Astrocyte (in vitro differentiated cells and primary cell): ENCODE measurements around the gene RELN. TPM values are rescaled to one million over a fixed set of nuclear protein-coding genes. Genes with fewer than 3 reads are reported as not detected.

Experiments
- DNase-seq: peaks from one replicate; pipeline ENCODE4 v3.0.0-alpha.2; 2010; ENCODE audit warnings: low read depth
- FAIRE-seq: peaks from 2 replicates; lab custom pipeline; 2011; peaks lifted over from hg19 to GRCh38; lab: Jason Lieb, UNC
- H2AFZ ChIP-seq: 2 replicates; pipeline ENCODE4 v1.6.0; 2012; ENCODE audit warnings: low read depth, low read length, inconsistent platforms
- H3K27ac ChIP-seq: 2 replicates; pipeline ENCODE4 v1.5.1; 2011; ENCODE audit warnings: low read depth, low read length, inconsistent platforms
- H3K27me3 ChIP-seq: 2 replicates; pipeline ENCODE4 v1.6.0; 2011; ENCODE audit warnings: low read length, inconsistent platforms; ENCODE audit not compliant: insufficient read depth
- H3K36me3 ChIP-seq: 2 replicates; pipeline ENCODE4 v1.5.1; 2011; ENCODE audit warnings: low read length, inconsistent platforms; ENCODE audit not compliant: insufficient read depth
- H3K4me1 ChIP-seq: 2 replicates; pipeline ENCODE4 v1.5.1; 2011; ENCODE audit warnings: low read length, inconsistent platforms; ENCODE audit not compliant: insufficient read depth
- H3K4me2 ChIP-seq: 2 replicates; pipeline ENCODE4 v1.6.0; 2012; ENCODE audit warnings: low read length, inconsistent platforms
- H3K4me3 ChIP-seq: 2 replicates; pipeline ENCODE4 v1.5.1; 2011; ENCODE audit warnings: low read depth, mild to moderate bottlenecking, low read length, inconsistent platforms; ENCODE audit not compliant: insufficient read depth
- H3K79me2 ChIP-seq: 2 replicates; pipeline ENCODE4 v1.6.0; 2012; ENCODE audit warnings: mild to moderate bottlenecking, low read length, inconsistent platforms; ENCODE audit not compliant: insufficient read depth
- H3K9ac ChIP-seq: 2 replicates; pipeline ENCODE4 v1.6.0; 2012; ENCODE audit warnings: mild to moderate bottlenecking, low read length, inconsistent platforms
- H3K9me3 ChIP-seq: 2 replicates; pipeline ENCODE4 v1.5.1; 2012; ENCODE audit warnings: low read depth, mild to moderate bottlenecking, low read length, inconsistent platforms; ENCODE audit not compliant: insufficient read depth
- H4K20me1 ChIP-seq: 2 replicates; pipeline ENCODE4 v1.6.0; 2012; ENCODE audit warnings: low read length, inconsistent platforms; ENCODE audit not compliant: insufficient read depth
- H3K27ac Mint-ChIP-seq: one replicate; pipeline ENCODE4 v1.8.0; 2021; ENCODE audit warnings: mild to moderate bottlenecking, mixed read lengths; ENCODE audit not compliant: unreplicated experiment
- H3K27me3 Mint-ChIP-seq: one replicate; pipeline ENCODE4 v1.8.0; 2021; ENCODE audit warnings: low read depth, mixed read lengths; ENCODE audit not compliant: unreplicated experiment
- H3K36me3 Mint-ChIP-seq: one replicate; pipeline ENCODE4 v1.8.0; 2021; ENCODE audit warnings: low read depth, mixed read lengths; ENCODE audit not compliant: unreplicated experiment
- H3K4me1 Mint-ChIP-seq: one replicate; pipeline ENCODE4 v1.8.0; 2021; ENCODE audit warnings: low read depth, mixed read lengths; ENCODE audit not compliant: unreplicated experiment
- H3K4me3 Mint-ChIP-seq: one replicate; pipeline ENCODE4 v1.8.0; 2021; ENCODE audit warnings: mild to moderate bottlenecking, moderate library complexity, mixed read lengths; ENCODE audit not compliant: unreplicated experiment
- H3K9me3 Mint-ChIP-seq: one replicate; pipeline ENCODE4 v1.8.0; 2021; ENCODE audit warnings: mild to moderate bottlenecking, mixed read lengths; ENCODE audit not compliant: unreplicated experiment
- CTCF ChIP-seq: IDR thresholded peaks from 2 replicates; pipeline ENCODE4 v1.5.1; 2011; ENCODE audit warnings: low read depth, mild to moderate bottlenecking, inconsistent platforms, low read length, moderate library complexity; ENCODE audit not compliant: insufficient read depth
- EZH2 ChIP-seq: IDR thresholded peaks from 2 replicates; pipeline ENCODE4 v1.6.1; 2012; ENCODE audit warnings: mild to moderate bottlenecking, low read length, inconsistent platforms; ENCODE audit not compliant: insufficient read depth
- total RNA-seq: library from RNA; stranded (reverse); gene quantifications from 2 replicates; pipeline ENCODE4 v1.2.1, GENCODE V29; 2021

Gene RELN
- total RNA-seq, 1 donor from 2014 or later, result 0.98 TPM

DNA sequence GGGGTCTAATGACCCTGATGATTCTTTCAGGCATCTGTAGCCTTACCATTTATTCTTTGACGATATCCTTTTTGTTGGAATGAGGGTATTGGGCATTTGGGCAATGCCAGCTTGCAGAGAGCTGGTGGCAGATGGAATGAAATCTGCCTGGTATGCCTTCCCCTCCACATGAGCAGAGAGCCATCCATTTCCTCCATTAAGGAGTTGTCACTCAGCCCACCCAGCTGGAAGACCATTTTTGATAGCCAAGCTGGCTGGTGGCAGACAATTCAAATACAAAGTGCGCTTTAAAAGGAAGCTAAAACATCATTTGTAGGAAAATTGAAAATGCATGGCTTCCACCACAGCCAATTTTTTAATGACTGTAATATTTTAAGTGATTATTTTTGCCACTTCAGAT lies 303.4 kb downstream of the RELN start:
- no peak overlapping the region for H3K4me3 Mint-ChIP-seq

GRCh38 chr7:103685646-103686045 lies 303.8 kb downstream of the RELN start:
- no peaks in the 10 kb centered on the region for H3K36me3 Mint-ChIP-seq
- Histone ChIP-seq H4K20me1 (no peaks in the 10 kb centered on the region), H3K9ac (no peak overlapping the region), H3K9me3 (no peaks in the 10 kb centered on the region), H3K27ac (no peak overlapping the region), H3K79me2 (no peaks in the 10 kb centered on the region), H3K36me3 (no peaks in the 10 kb centered on the region), H3K27me3 (no peaks in the 10 kb centered on the region), H3K4me3 (no peak overlapping the region), H3K4me1 (no peaks in the 10 kb centered on the region), H2AFZ (no peak overlapping the region), H3K4me2 (no peak overlapping the region)
- DNase-seq (no peak), FAIRE-seq (no peak)
- H3K9me3 Mint-ChIP-seq, result no peaks in the 10 kb centered on the region
- H3K27ac Mint-ChIP-seq, result no peak overlapping the region
- no peaks in the 10 kb centered on the region for H3K4me1 Mint-ChIP-seq
- no peak overlapping the region for H3K4me3 Mint-ChIP-seq
- H3K27me3 Mint-ChIP-seq, result no peaks in the 10 kb centered on the region
- TF ChIP-seq CTCF (no peak), EZH2 (no peak)

More for the DNA sequence above, 303.4 kb downstream of the RELN start:
- H3K27me3 ChIP-seq, result no peaks in the 10 kb centered on the region
- Mint-ChIP-seq H3K9me3 (no peaks in the 10 kb centered on the region), H3K27me3 (no peaks in the 10 kb centered on the region), H3K4me1 (no peaks in the 10 kb centered on the region), H3K36me3 (no peaks in the 10 kb centered on the region), H3K27ac (no peak overlapping the region)
- H3K4me3 ChIP-seq, result no peak overlapping the region
- DNase-seq (no peak), FAIRE-seq (no peak)
- H3K9ac ChIP-seq, result no peak overlapping the region
- H3K4me1 ChIP-seq, result no peaks in the 10 kb centered on the region
- H3K27ac ChIP-seq, result no peak overlapping the region
- no peak for TF ChIP-seq CTCF
- TF ChIP-seq EZH2, result no peak
- H3K4me2 ChIP-seq, result no peak overlapping the region
- no peak overlapping the region for H2AFZ ChIP-seq
- no peaks in the 10 kb centered on the region for H3K79me2 ChIP-seq
- H3K9me3 ChIP-seq, result no peaks in the 10 kb centered on the region
- H3K36me3 ChIP-seq, result no peaks in the 10 kb centered on the region
- no peaks in the 10 kb centered on the region for H4K20me1 ChIP-seq

GRCh38 chr7:103683348-103683747 lies 306.1 kb downstream of the RELN start:
- no peak for TF ChIP-seq EZH2
- TF ChIP-seq CTCF, result no peak
- no peaks in the 10 kb centered on the region for H4K20me1 ChIP-seq
- no peak overlapping the region for H3K27ac Mint-ChIP-seq
- H3K9ac ChIP-seq, result no peak overlapping the region
- no peak overlapping the region for H3K4me2 ChIP-seq
- no peaks in the 10 kb centered on the region for H3K79me2 ChIP-seq
- H3K27me3 ChIP-seq, result no peaks in the 10 kb centered on the region
- H2AFZ ChIP-seq, result no peak overlapping the region
- H3K4me3 ChIP-seq, result no peak overlapping the region
- H3K4me3 Mint-ChIP-seq, result no peak overlapping the region
- no peak for FAIRE-seq
- no peak for DNase-seq
- H3K9me3 ChIP-seq, result no peaks in the 10 kb centered on the region
- H3K27me3 Mint-ChIP-seq, result no peaks in the 10 kb centered on the region
- H3K9me3 Mint-ChIP-seq, result no peaks in the 10 kb centered on the region
- H3K36me3 Mint-ChIP-seq, result no peaks in the 10 kb centered on the region
- no peaks in the 10 kb centered on the region for H3K4me1 ChIP-seq
- no peak overlapping the region for H3K27ac ChIP-seq
- H3K36me3 ChIP-seq, result no peaks in the 10 kb centered on the region
- H3K4me1 Mint-ChIP-seq, result peaks cover 12% of the 10 kb centered on the region
